Keratinocyte (primary cell): ENCODE measurements around the gene WDR47.

ENCODE experiments used
- EZH2 ChIP-seq: IDR thresholded peaks from one replicate; pipeline ENCODE4 v1.6.1; 2012; ENCODE audit warnings: inconsistent platforms, mild to moderate bottlenecking, low read length, moderate library complexity
- TF ChIP-seq, protein P1 (sequence below), 3 experiments: IDR thresholded peaks in 1 of 3; conservative IDR thresholded peaks in 1 of 3; optimal IDR thresholded peaks in 1 of 3; 2 replicates in 2 of 3; 3 replicates in 1 of 3; pipeline versions ENCODE3 to v1.5.1; 2011; ENCODE audit warnings: low read length in 3 of 3, mild to moderate bottlenecking in 3 of 3, moderate library complexity in 2 of 3, control low read depth in 1 of 3, inconsistent platforms in 1 of 3; ENCODE audit not compliant: insufficient read depth in 2 of 3; ENCODE audit errors: extremely low read depth in 1 of 3

DNA sequence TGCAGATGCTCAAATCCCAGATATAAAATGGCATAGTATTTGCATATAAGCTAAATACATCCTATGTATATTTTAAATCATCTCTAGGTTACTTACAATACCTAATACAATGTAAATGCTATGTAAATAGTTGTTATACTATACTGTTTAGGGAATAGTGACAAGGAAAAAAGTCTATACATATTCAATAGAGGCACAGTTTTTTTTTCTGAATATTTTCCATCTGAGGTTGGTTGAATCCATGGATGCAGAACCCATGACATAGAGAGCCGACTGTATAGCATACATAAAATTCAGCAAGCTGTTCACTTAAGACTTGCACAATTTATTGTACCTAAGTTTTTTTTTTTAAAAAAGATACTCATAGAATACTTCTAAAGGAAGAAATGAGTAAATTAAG, 27.4 kb upstream of the WDR47 start:
- TF ChIP-seq, protein P1, sequence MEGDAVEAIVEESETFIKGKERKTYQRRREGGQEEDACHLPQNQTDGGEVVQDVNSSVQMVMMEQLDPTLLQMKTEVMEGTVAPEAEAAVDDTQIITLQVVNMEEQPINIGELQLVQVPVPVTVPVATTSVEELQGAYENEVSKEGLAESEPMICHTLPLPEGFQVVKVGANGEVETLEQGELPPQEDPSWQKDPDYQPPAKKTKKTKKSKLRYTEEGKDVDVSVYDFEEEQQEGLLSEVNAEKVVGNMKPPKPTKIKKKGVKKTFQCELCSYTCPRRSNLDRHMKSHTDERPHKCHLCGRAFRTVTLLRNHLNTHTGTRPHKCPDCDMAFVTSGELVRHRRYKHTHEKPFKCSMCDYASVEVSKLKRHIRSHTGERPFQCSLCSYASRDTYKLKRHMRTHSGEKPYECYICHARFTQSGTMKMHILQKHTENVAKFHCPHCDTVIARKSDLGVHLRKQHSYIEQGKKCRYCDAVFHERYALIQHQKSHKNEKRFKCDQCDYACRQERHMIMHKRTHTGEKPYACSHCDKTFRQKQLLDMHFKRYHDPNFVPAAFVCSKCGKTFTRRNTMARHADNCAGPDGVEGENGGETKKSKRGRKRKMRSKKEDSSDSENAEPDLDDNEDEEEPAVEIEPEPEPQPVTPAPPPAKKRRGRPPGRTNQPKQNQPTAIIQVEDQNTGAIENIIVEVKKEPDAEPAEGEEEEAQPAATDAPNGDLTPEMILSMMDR (optimal IDR thresholded peaks at IDR 0.05 in 1 of 3, IDR thresholded peaks at IDR 0.05 in 1 of 3, conservative IDR thresholded peaks at IDR 0.05 in 1 of 3; ENCODE audit: extremely low read depth in 1 of 3, insufficient read depth in 2 of 3, low read length in 3 of 3) = no peak
- no peak for TF ChIP-seq EZH2
